ENCODE results near the gene GABRG3. TPM values are rescaled to one million over a fixed set of nuclear protein-coding genes. Genes with fewer than 3 reads are reported as not detected.

GABRG3 gene
- polyA plus RNA-seq, 1 donor (not counting 4 experiments of a cell fraction or from before 2014, with no cell fraction given): not detected

DNA sequence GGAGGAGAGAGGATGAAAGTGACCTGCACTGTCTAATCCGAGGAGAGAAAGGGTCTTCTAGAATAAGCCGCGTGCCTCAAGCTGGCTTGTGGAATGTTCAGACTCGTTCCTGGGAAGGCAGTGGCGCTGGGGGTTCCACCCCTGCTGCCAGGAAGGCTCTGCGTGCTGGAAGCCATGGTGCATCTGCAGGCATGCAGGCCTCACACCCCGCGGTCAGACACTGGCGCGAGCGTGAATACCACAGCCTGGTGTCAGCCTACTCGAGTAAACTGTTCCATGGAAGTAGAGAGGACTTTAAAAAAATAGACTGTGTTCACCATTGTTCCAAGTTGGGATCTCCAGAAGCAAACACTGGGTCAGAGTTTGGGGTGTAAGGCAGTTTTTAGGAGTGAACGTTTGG, 25.9 kb upstream of the GABRG3 start:
- no peak for DNase-seq (ENCODE audit: low read depth, low spot score)
- Histone ChIP-seq H3K36me3 (ENCODE audit: control insufficient read depth in 2 of 2, extremely low read depth in 1 of 2, insufficient read depth in 2 of 2, low read length in 2 of 2) (no peaks in the 10 kb centered on the region), H3K79me2 (ENCODE audit: control insufficient read depth, insufficient read depth, low read length) (no peaks in the 10 kb centered on the region), H3K4me1 (ENCODE audit: control insufficient read depth, extremely low read depth, insufficient read depth, low read length) (no peaks in the 10 kb centered on the region), H3K9me1 (ENCODE audit: control insufficient read depth, extremely low read depth, insufficient read depth, low read length) (no peaks in the 10 kb centered on the region), H3K9ac (ENCODE audit: control insufficient read depth, extremely low read depth, insufficient read depth, low read length) (no peak overlapping the region), H3K27me3 (ENCODE audit: control insufficient read depth, extremely low read depth, insufficient read depth, low read length) (no peaks in the 10 kb centered on the region), H3K4me3 (ENCODE audit: control insufficient read depth in 2 of 3, extremely low read depth in 1 of 3, insufficient read depth in 2 of 3, low read depth in 1 of 3, low read length in 3 of 3) (no peak overlapping the region), H3K9me3 (ENCODE audit: control insufficient read depth, low read depth, low read length) (no peaks in the 10 kb centered on the region), H3K27ac (ENCODE audit: control insufficient read depth, insufficient read depth, low read length) (no peak overlapping the region), H4K20me1 (ENCODE audit: control insufficient read depth, extremely low read depth, insufficient read depth, low read length) (no peaks in the 10 kb centered on the region), H3K4me2 (ENCODE audit: control insufficient read depth, extremely low read depth, insufficient read depth, low read depth, low read length) (no peak overlapping the region), H2AFZ (ENCODE audit: control insufficient read depth, low read length) (no peak overlapping the region)
- dilution Hi-C loops (cut with MboI; ENCODE audit: extremely low pct_ligation_motif_present, low sequenced_read_pairs): no loop called here
- TF ChIP-seq EZH2 (IDR thresholded peaks at IDR 0.05; ENCODE audit: low read length) (no peak), CTCF (optimal IDR thresholded peaks at IDR 0.05 in 1 of 3, IDR thresholded peaks at IDR 0.05 in 1 of 3, conservative IDR thresholded peaks at IDR 0.05 in 1 of 3; ENCODE audit: extremely low read depth in 1 of 3, insufficient read depth in 2 of 3, low read length in 3 of 3) (no peak)
- FAIRE-seq: no peak

- dilution Hi-C loops (cut with MboI; ENCODE audit: extremely low pct_ligation_motif_present, low sequenced_read_pairs): no loop called here
- Histone ChIP-seq H3K36me3 (ENCODE audit: control insufficient read depth in 2 of 2, extremely low read depth in 1 of 2, insufficient read depth in 2 of 2, low read length in 2 of 2) (no peaks in the 10 kb centered on the region), H2AFZ (ENCODE audit: control insufficient read depth, low read length) (no peak overlapping the region), H3K4me1 (ENCODE audit: control insufficient read depth, extremely low read depth, insufficient read depth, low read length) (no peaks in the 10 kb centered on the region), H3K9ac (ENCODE audit: control insufficient read depth, extremely low read depth, insufficient read depth, low read length) (no peak overlapping the region), H3K79me2 (ENCODE audit: control insufficient read depth, insufficient read depth, low read length) (no peaks in the 10 kb centered on the region), H3K27me3 (ENCODE audit: control insufficient read depth, extremely low read depth, insufficient read depth, low read length) (no peaks in the 10 kb centered on the region), H3K27ac (ENCODE audit: control insufficient read depth, insufficient read depth, low read length) (no peak overlapping the region), H3K9me3 (ENCODE audit: control insufficient read depth, low read depth, low read length) (no peaks in the 10 kb centered on the region), H4K20me1 (ENCODE audit: control insufficient read depth, extremely low read depth, insufficient read depth, low read length) (no peaks in the 10 kb centered on the region), H3K4me3 (ENCODE audit: control insufficient read depth in 2 of 3, extremely low read depth in 1 of 3, insufficient read depth in 2 of 3, low read depth in 1 of 3, low read length in 3 of 3) (no peak overlapping the region), H3K4me2 (ENCODE audit: control insufficient read depth, extremely low read depth, insufficient read depth, low read depth, low read length) (no peak overlapping the region), H3K9me1 (ENCODE audit: control insufficient read depth, extremely low read depth, insufficient read depth, low read length) (no peaks in the 10 kb centered on the region)
- FAIRE-seq: no peak
- TF ChIP-seq EZH2 (IDR thresholded peaks at IDR 0.05; ENCODE audit: low read length) (no peak), CTCF (optimal IDR thresholded peaks at IDR 0.05 in 1 of 3, IDR thresholded peaks at IDR 0.05 in 1 of 3, conservative IDR thresholded peaks at IDR 0.05 in 1 of 3; ENCODE audit: extremely low read depth in 1 of 3, insufficient read depth in 2 of 3, low read length in 3 of 3) (no peak)
- no peak for DNase-seq (ENCODE audit: low read depth, low spot score)
Measured at GRCh38 chr15:26950001-26950400, 21.0 kb upstream of the GABRG3 start.
